ENCODE measurements around the gene SLC7A6.

- TF ChIP-seq CTCF (IDR thresholded peaks at IDR 0.05), result no peak
- TF ChIP-seq ZFX (IDR thresholded peaks at IDR 0.05; ENCODE audit: borderline replicate concordance), result no peak
Observed at GRCh38 chr16:68223072-68223471, 41.3 kb upstream of the SLC7A6 start.
